KMS-11 (cell line): ENCODE results near the gene TUBA3E.
"Not testable (repeated sequence)": the region's sequence is repeated elsewhere in the genome, so short reads cannot be mapped to it uniquely, and the experiment has no call there.

Experiments
- H2AFZ ChIP-seq: fragments of 200-600 bp; sonication (generic); 2 replicates; pipeline ENCODE4 v1.6.1; 2016; ENCODE audit warnings: antibody characterized with exemption, mixed run types, low read depth
- H3K27ac ChIP-seq: fragments of 200-600 bp; sonication (generic); 2 replicates; pipeline ENCODE4 v1.6.1; 2016; ENCODE audit warnings: mild to moderate bottlenecking, mixed run types
- H3K27me3 ChIP-seq: fragments of 200-600 bp; sonication (generic); 2 replicates; pipeline ENCODE4 v1.6.1; 2017; ENCODE audit warnings: mild to moderate bottlenecking, low read depth, mixed run types, moderate library complexity; ENCODE audit not compliant: insufficient read depth
- H3K36me3 ChIP-seq: fragments of 200-600 bp; sonication (generic); 2 replicates; pipeline ENCODE4 v1.6.1; 2017; ENCODE audit warnings: mild to moderate bottlenecking, mixed run types; ENCODE audit not compliant: insufficient read depth
- H3K4me1 ChIP-seq: fragments of 200-600 bp; sonication (generic); 2 replicates; pipeline ENCODE4 v1.6.1; 2016; ENCODE audit warnings: mild to moderate bottlenecking, low read depth, mixed run types; ENCODE audit not compliant: poor library complexity, severe bottlenecking
- H3K4me2 ChIP-seq: fragments of 200-600 bp; sonication (generic); 2 replicates; pipeline ENCODE4 v1.7.0; 2016; ENCODE audit warnings: mild to moderate bottlenecking, mixed run types
- H3K4me3 ChIP-seq: fragments of 200-600 bp; sonication (generic); IDR thresholded peaks from 2 replicates; pipeline ENCODE4 v1.6.1; 2017; ENCODE audit warnings: low read depth, low read length, mixed read lengths; ENCODE audit not compliant: insufficient read depth
- H3K79me2 ChIP-seq: fragments of 200-600 bp; sonication (generic); 2 replicates; pipeline ENCODE4 v1.6.1; 2016; ENCODE audit warnings: low read depth, mixed run types; ENCODE audit not compliant: insufficient read depth
- H3K9ac ChIP-seq: fragments of 200-600 bp; sonication (generic); 2 replicates; pipeline ENCODE4 v1.6.1; 2016; ENCODE audit warnings: mild to moderate bottlenecking, mixed run types
- H4K20me1 ChIP-seq: fragments of 200-600 bp; sonication (generic); 2 replicates; pipeline ENCODE4 v1.6.1; 2016; ENCODE audit warnings: mild to moderate bottlenecking, mixed run types; ENCODE audit not compliant: insufficient read depth
- TF ChIP-seq, protein P1 (sequence below): fragments of 200-600 bp; sonication (generic); conservative IDR thresholded peaks from 2 replicates; pipeline ENCODE4 v1.6.1; 2017; ENCODE audit warnings: low read depth, mild to moderate bottlenecking, antibody characterized with exemption, low read length, moderate library complexity, mixed read lengths

TUBA3E gene

DNA sequence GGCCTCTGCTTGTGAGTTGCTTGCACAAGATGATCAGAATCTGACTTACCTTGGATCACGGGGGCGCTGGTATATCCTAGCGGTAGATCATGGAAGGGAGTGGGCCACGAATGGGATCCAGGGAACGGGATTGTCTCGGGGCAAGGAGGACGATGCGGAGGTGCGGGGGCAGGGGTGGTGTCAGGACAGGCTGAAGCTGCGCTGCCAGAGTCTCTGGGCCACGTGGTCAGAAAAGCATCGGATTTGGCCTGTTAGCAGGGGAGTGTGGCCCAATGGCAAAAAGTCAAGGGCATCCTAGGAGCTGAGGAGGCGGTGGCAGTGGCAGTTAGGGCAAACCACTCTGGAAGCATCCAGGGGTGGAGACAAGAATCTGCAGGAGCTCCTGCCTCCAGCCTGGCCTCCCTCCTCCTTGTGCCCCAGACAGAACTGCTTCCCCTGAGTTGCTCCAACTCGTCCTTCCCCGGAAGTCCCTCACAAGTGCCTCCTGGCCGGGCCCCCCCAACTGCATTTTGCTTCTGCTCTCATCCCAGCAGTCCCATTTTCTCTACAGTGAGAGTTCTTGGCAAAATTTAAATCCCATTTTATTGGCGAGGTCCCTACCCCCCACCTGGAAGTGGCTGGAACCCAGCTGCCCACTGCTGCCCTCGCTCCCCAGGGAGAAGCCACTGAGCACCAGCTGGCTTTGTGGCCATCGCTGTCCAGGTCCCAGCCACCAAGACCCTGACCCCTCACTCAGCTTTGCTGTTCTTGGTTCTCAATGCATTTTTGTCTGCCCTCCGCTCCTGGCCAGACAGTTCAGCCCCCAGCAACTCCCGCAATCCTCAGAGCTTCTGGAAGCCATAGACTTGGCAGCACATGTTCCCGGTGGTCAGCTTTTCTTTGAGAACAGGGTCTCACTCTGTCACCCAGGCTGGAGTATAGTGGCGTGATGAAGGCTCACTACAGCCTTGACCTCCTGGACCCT is 47.8 kb downstream of the TUBA3E start:
- H4K20me1 ChIP-seq = no peaks in the 10 kb centered on the region
- no peak overlapping the region for H2AFZ ChIP-seq
- H3K4me1 ChIP-seq = no peaks in the 10 kb centered on the region

GRCh38 chr2:130148515-130148914 is 49.7 kb downstream of the TUBA3E start:
- not testable (repeated sequence) for H3K27ac ChIP-seq, H3K27me3 ChIP-seq, H3K9ac ChIP-seq, H3K36me3 ChIP-seq, H3K4me3 ChIP-seq, H3K4me2 ChIP-seq, H2AFZ ChIP-seq, H4K20me1 ChIP-seq, H3K4me1 ChIP-seq, H3K79me2 ChIP-seq

More for the DNA sequence above, 47.8 kb downstream of the TUBA3E start:
- TF ChIP-seq, protein P1, sequence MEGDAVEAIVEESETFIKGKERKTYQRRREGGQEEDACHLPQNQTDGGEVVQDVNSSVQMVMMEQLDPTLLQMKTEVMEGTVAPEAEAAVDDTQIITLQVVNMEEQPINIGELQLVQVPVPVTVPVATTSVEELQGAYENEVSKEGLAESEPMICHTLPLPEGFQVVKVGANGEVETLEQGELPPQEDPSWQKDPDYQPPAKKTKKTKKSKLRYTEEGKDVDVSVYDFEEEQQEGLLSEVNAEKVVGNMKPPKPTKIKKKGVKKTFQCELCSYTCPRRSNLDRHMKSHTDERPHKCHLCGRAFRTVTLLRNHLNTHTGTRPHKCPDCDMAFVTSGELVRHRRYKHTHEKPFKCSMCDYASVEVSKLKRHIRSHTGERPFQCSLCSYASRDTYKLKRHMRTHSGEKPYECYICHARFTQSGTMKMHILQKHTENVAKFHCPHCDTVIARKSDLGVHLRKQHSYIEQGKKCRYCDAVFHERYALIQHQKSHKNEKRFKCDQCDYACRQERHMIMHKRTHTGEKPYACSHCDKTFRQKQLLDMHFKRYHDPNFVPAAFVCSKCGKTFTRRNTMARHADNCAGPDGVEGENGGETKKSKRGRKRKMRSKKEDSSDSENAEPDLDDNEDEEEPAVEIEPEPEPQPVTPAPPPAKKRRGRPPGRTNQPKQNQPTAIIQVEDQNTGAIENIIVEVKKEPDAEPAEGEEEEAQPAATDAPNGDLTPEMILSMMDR = no peak
- Histone ChIP-seq H3K27me3 (no peaks in the 10 kb centered on the region), H3K4me2 (no peak overlapping the region), H3K4me3 (no peak overlapping the region), H3K36me3 (no peaks in the 10 kb centered on the region), H3K9ac (no peak overlapping the region), H3K79me2 (no peaks in the 10 kb centered on the region), H3K27ac (no peak overlapping the region)

GRCh38 chr2:130145006-130145414 is 53.2 kb downstream of the TUBA3E start, which contains the start of gene CCDC74B:
TSS of gene CCDC74B (minus strand) at chr2:130145112. CDS start at chr2:130144996, 116 bp downstream.
- H3K4me3 ChIP-seq, H3K27me3 ChIP-seq, H3K4me1 ChIP-seq, H4K20me1 ChIP-seq, H3K36me3 ChIP-seq, H3K9ac ChIP-seq, H3K79me2 ChIP-seq, H3K27ac ChIP-seq: not testable (repeated sequence)
- Histone ChIP-seq H2AFZ (peak within 1 kb of the TSS; percentile 66), H3K4me2 (peak within 1 kb of the TSS; percentile 34; the same call in 1 of the 2 replicates)

GRCh38 chr2:130143266-130144039 is 54.8 kb downstream of the TUBA3E start:
- not testable (repeated sequence) for H3K4me3 ChIP-seq, H3K79me2 ChIP-seq, H3K9ac ChIP-seq, H3K4me1 ChIP-seq, H3K27me3 ChIP-seq, H3K27ac ChIP-seq, H2AFZ ChIP-seq, H3K4me2 ChIP-seq, H3K36me3 ChIP-seq, H4K20me1 ChIP-seq

DNA sequence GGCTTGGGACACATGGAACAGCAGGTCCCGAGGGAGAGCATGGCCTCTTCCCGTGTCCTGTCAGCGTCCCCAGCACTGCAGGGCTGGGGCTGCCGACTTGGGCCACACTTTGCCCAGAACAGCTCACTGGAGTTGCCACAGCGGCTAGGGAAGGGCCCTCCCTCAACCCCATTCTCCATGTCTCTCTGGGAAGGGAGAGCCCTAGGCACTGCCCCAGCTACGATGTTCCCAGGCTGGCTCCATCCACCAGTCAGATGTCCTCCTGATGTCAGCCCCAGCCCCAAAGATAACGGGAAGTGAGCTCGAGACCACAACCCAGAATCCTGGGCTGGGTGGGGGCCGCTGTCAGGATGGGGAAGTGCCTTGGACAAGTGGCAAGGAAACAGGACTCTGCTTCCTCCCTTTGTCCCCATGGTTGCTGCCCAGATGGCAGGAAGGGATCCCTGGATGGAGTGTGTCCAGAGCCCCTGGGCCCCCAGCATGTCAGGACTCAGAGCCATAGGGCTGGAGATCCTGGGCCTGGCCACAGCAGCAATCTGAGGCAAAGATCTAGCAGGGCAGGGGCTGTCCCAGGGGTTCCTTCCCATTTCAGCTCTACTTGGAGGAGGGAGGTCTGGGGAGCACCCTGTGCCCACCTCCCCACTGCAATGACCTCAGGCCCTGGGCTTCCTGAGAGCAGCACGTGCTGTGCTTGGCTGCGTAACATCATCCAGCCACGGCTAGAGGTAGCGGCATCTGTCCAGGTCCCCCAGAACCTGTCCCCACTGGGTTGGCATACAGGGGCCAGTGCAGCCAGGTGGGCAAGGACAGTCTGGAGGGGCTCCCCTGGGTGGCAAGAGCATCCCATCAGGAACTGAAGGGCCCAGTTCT is 55.6 kb downstream of the TUBA3E start:
- not testable (repeated sequence) for H3K36me3 ChIP-seq, H3K27me3 ChIP-seq, H3K9ac ChIP-seq, H3K79me2 ChIP-seq, H4K20me1 ChIP-seq, H3K4me1 ChIP-seq, H3K4me3 ChIP-seq, H3K27ac ChIP-seq, H2AFZ ChIP-seq, H3K4me2 ChIP-seq
